NCI-H1105 treated with DMSO at 0.1 percent for 48 hours (cell line): ENCODE results near the gene MICALL2.

Experiments
- DNase-seq: peaks from one replicate; lab custom pipeline; 2025; lab: John Stamatoyannopoulos, UW

Gene MICALL2

DNA sequence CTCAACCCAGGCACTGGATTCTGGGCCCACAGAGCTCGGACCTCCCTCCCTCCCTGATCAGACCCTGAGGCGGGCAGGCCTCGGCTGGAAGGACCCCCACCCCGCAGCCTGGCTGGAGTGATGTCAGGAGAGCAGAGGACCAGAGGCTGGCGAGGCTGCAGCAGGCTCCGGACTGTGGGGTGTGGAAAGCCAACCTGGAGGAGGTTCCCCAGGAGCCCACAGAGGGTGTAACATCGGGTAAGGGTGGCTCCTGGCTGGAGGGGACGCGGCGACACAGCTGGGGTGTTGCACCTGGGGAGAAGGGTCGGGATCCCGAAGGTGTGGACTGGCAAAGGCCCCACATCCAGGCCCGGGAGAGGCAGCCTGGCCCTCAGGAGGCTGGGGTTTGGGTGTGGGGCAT lies 8.9 kb upstream of the MICALL2 start:
- no peak for DNase-seq

DNA sequence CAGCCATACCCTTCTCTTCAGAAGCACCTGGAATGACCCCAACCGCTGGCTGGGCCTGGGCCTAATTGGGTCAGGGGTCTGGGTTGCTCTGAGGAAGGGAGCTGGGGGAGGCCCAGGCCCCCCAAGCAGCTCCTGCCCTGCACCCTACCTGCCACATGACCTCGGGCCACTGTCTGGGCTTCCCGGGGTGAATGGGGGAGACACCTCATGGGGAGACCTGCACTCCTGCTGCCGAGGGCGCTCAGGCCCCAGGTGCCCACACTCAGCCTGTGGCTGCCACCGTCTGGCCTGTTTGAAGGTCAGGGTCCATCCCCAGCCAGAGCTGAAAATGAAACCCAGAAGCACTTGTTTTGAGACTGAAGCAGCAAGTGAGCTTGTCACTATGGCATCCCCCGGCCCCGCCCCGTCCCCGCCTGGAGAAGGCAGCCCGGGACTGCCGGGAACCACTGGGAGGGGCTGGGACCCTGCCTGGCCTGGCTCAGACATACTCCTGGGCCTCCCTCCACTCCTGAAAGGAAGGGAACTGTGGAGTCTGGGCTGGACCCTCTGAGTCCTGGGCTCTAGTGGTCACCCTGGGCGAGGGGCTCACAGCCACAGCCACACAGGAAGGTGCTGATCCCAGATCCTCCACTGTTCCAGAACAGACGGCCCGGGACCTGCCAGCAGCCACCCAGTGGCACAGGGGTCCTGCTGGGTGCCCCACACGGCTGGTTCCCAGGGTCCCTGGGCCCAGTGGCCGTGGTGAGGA lies 7.4 kb upstream of the MICALL2 start:
- no peak for DNase-seq

DNA sequence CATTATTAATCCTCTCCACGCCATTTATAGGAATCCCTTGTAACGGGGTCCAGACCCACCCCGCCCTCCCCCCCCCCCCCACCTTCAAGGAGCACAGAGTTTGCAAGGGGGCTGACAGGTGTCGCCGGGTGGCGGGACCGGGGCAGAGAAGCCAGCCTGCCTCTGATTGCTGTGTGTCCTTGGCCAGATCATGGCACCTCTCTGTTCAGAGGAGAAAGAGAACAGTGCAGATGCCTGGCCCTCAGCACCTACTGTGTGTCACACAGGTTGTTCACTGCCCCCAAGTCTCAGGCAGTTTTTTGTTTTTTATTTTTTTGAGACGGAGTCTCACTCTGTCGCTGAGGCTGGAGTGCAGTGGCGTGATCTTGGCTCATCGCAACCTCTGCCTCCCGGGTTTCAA lies 5.4 kb upstream of the MICALL2 start:
- DNase-seq: no peak

DNA sequence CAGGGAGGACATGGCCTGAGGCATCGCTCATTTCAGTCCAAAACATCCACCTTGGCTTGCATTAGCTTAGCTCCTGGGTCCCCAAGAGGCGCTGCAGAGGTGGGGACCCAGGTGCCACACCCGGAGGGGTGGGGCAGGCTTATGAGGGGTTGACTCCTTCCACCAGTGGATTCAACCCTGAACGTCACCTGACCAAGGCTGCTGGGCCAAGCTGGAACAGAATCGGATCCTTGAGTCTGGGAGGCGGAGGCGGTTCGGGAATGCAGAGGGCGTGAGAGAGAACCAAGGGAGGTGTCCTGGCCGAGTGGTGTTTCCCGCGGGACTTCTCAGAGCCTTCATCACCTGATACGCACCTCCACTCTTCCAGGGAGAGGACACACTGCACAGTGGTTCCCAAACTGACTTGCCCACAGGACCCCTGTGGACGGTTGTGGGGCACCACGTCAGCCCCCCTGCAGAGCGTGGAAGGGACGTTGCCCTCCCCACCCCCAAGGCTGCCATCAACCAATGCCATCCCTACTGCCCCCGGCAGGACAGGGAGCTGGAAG lies 4.5 kb upstream of the MICALL2 start:
- no peak for DNase-seq

DNA sequence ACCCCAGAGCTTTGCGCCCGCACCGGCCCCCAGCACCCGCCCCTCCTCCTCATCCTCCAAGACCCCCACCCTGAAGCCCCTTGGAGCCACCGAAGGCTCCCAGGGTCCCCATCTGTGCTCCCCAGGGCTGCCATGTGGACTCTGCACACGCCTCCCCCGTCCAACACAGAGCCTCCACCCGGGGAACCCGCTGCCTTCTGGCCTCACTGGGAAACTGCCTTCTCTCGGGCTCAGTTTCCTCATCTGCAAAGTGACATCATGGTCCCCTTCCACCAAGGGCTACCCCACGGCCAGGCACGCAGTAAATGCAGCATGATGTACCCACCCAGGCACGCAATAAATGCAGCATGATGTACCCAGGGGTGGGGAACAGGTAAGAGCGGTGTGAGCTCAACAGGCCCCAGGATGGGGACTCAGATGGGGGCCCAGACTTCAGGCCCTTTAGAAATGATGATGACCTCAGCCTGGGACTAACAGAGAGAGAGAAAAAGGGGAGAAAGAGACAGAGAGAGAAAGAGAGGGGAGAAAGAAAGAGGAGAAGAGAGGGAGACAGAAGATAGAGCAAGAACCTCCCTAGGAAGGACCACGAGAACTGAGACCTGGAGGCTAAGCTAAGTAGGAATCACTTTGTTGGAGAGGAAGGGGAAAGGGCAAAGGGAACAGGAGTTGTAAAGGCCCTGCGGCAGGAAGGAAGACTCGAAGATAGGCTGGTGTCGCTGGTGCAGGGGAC lies 2.5 kb upstream of the MICALL2 start:
- no peak for DNase-seq

DNA sequence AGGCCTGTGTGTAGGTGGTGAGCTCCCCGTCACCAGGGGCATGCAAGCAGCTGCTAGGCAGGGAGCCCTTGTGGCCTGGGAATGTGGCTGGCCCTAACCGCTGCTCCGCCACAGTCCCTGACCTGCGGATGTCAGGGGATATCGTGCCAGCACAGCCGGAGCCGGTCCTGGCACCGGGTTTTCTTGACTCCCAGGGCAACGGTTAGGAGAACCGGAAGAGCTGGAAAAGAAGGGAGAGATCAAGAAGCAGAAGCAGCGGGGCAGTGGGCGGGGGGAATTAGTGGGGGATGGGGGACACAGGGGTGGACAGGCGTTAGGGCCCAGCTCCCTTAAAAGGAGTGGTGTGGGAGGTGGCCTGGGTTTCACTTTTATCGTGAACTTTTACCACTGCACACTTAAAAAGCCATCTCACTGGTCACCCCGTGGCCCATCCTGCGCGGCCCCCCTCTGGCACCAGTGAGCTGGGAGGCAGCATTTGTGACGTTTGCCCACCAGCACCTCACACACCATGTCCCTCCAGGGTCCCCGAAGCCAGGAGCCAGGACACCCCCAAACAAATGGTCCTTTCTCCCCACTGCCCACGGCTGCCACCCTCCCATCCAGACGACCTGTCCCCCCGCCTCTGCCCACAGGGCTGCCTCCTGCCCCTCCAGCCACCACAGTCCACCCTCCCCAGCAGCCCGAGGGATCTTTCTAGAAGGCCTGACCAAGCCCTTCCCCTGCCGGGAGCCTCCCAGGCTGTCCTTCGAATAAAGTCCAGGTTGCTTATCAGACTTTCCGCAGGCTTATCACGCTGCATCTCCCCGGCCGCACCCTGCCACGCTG lies 1.8 kb upstream of the MICALL2 start:
- no peak for DNase-seq

DNA sequence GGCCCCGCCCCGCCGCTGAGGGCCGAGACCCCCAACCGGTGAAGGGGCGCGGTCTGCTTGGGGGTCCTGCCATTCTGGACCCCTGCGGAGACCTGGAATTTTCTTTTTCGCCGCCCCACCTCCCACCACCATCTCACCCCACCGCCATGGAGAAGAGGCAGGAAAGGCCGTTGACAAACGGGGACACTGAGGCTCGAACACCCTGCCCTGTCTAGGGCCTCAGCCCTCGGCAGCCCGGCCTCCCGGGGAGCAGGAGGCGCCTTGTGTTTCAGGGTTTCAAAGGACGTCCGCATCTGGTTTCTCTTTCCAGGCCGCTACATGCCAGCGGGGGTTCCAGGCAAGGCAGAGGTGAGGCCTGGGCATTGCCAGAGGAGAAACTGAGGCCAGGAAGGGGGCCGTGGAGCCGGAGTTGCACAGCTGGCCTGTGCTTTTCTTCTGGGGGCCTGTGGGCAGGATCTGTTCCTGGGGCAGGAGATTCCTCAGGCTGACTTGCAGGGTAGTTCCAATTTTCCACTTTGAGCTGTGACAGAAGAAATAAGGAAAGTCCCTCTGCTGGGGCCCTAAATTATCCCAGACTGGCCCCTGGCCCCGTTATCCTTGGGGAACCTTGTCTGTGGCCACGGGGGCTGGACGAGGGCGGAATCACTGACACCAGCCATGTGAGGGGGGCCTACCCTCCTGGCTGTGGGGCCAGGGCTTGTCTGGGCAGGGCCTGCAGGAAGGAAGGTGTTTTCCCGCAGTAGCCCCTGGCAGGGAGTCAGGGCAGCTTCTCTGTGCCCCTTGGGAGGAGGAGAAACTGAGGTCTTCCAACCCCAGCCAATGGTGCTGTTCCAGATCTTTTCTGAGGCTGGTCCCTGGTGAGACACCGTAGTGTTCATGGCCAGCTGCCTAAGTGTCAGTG lies 900 bp upstream of the MICALL2 start:
- no peak for DNase-seq

DNA sequence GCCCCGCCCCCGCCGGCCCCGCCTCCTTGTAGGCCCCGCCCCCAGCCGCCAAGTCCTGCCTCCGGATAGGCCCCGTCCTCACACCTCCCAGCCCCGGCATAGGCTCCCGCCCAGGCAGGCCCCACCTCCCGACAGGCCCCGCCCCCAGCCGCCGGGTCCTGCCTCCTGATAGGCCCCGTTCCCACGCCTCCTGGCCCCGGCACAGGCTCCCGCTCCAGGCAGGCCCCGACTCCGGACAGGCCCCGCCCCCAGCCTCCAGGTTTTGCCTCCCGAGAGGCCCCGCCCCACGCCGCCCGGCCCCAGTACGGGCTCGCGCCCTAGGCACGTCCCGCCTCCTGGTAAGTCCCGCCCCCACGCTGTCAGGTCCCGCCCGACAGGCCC lies 232 bp upstream of the MICALL2 start:
- DNase-seq: peak; percentile 98

DNA sequence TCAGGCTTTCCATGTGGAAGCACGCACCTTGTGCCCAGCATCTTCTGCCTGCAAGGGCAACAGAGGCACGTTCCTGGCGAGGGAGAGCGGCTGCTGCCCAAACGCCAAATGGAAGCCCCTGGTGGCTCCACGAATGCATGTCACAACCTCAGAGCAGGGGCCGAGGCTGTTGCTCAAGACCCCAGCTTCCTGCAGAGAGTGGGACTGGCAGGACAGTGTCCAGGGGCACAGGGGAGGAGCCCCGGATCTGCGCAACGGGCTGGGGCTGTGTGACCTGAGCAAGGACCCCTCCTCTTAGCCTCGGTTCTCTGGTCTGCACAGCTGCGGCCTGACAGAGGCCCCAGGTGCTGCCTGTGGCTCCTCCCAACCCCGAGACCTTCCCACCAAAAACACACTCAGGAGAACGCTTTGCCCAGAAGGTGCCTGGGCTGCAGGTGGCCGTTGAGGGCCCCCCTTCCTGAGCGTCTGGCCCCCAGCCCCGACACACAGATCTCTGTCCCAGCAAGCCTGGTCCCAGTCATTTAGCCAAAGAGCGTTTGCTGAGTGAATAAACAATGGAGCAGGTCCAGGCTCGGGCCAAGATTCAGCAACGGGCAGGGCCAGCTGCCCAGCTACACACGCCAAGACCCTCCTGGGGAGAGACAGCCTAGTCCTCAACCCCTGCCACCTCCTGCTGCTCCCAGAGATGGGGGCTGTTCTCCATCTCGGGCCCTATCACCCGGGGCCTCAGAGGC lies 1.2 kb downstream of the MICALL2 start:
- peak; percentile 13 for DNase-seq

DNA sequence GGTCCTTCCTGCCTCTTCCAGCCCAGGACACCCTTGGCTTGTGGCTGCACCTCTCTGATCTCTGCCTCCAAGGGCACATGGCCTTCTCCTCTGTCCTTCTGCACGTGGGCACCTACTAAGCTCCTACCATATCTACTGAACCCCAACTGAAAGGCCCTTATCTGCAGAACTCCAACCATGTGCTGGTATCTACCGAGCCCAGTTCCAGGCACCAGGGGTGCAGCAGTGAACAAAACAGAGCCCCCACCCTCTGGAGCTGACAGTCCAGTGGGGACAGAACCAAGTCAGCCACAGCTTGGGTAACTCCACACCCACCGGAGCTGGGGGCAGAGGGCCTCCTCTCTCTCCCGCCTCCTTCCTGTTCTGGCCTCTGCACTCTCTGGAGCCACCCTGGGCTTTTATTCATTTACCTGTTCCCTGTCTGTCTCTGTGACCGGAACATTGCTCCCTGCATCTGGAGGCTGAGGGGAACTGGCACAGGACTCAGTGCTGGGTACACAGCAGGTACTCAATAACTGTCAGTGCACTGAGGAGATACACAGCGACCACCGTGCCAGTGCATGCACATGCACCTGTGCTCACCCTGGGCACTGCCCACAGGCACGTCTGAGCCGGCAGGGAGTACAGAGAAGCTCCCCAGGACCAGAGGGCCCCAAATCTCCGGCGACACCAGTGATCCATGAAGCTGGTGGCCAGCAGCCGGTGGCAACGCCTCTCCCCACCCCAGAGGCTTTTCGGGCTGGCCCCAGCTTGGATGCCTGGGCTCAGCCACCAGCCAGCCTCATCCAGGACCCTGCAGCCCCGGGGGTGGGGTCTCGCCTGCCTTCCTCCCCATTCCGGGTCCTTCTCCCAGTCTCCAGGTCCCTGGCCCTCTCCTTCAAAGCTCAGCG lies 2.0 kb downstream of the MICALL2 start:
- DNase-seq: no peak

DNA sequence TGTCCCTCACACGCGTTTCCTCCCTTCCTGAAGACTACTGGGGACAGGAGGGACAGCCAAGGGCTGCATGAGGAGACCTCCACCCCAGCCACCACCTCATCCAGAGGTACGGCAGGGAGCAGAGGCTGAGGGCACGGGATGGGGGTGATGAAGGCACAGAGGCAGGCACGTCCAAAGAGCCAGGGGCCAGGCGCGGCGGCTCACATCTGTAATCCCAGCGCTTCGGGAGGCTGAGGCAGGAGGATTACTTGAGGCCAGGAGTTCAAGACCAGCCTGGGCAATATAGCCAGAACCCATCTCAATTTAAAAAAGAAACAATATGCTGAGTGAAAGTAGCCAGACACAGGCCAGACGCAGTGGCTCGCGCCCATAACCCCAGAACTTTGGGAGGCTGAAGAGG lies 3.3 kb downstream of the MICALL2 start:
- no peak for DNase-seq

DNA sequence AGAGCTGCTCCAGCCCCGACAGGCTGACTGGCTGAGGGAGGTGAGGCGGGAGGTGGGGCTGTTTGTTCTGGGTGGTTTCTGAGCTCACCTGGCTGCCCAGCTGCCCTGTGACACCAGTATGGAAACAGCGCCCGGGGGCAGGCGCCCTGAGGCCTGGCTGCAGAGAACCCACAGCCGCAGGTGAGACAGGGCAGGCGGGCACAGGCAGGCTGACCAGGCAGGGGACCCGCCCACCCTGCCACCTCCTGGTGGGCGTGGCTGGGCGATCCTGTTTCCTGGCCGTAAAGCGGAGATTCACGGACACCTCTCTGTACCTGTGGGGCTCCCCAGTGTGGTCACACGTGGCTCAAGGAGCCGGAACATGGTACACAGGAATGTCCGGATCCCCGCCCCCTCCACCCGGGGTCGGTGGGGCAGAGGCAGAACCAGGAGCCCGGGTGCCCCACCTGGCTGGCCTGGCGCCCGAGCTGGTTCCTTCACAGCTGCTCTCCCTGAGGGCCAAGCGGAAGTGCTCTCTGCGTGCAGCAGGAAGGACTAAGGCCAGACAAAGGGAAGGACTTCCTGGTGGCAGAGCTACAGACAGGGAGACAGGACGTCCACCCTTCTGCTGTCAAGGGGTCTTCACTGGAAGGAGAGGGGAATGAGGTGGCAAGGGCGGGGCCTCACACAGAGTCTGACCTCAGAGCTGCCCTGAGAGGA lies 3.9 kb downstream of the MICALL2 start:
- DNase-seq: no peak

DNA sequence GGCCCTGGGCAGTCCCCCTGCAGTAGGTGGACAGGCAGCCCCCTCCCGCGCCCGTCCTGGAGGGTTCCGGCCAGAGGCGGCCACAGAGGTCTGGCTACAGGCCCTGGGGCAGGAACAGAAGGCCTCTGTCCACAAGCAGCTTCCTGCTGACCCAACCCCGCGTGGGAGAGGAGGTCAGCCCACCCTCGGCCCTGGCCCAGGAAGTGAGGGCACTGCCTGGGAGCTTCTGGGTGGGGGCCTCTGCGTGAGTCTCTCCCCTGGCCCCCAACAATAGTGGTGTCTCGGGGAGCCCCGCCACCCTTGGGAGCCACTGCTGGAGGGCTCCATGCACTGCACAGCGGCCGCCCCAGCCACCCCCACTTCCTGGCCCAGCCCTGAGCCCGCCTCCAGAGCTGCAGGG lies 4.7 kb downstream of the MICALL2 start:
- DNase-seq: no peak

DNA sequence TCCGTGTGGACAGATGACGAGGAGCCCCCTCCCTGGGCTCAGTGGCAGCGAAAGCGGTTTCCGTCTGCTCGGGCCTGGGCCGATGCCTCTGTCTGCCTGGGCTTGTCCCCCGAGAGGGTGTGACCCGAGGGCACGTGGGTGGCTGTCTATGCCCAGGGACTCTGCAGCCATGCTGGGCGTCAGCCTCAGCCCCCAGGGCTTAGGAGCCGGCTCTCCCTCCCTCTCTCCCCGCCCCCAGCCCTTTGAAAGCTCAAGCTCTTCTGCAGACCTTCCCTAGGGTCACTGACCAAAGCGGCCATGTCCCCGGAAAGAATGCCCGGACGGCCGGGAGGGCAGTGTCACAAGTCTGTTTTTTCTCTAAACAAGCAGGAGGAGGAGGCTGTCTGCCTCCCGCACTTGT lies 7.1 kb downstream of the MICALL2 start:
- DNase-seq: no peak

DNA sequence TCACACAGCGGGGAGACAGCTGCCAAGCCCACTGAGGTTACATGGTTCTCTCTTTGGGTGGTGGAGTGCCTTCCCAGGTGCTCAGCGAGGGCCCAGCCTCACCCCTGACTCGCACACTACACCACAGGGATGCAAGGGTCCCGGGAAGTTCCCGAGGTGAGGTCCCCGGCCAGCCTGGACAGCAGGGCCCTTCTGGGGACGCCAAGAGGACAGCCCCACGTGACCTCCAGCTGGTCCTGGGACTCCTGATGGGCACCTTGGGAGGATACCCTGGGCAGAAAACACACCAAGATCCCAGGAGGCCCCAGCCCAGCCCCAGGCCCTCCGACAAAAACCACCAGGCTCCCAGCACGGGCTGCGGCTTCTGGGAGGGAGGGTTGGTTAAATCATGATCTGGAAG lies 8.3 kb downstream of the MICALL2 start:
- no peak for DNase-seq

DNA sequence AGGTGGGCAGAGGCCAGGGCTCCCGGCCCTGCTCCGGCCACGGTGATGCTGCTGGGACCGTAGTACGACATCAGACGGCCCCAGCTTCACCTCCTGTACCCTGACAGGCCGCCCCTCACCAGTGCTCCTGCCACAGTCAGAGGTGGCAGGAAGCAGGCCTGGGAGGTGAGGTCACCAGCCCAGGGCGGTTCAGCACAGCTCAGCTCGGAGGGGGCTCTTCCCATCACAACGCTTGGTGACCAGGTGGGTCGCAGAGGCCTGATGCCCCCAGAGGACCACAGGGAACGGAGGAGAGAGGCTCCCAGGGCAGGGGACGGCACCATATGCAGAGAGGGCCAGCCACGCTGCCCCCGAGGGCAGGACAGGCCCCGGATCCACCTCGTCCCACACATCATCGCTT lies 8.8 kb downstream of the MICALL2 start:
- DNase-seq: no peak

DNA sequence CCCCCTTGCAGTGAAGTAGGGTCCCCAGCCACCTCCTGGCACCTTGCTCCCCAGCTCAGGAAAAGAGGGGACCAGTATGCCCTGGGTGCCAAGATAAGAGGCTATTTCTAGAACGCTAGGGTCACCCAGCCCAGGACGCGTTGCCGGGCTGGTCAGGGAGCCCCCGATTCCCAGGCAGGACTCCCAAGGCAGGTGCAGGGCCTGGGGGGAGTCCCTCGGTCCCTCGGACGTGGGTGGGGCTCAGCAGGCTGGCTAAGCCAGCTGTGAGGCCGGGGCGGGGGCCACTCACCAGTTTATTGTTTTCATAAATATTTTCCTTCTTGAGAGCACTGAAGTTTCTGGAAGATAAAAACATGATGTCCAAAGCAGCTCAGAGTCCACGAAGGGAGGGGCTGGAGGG lies 9.3 kb downstream of the MICALL2 start:
- no peak for DNase-seq

DNA sequence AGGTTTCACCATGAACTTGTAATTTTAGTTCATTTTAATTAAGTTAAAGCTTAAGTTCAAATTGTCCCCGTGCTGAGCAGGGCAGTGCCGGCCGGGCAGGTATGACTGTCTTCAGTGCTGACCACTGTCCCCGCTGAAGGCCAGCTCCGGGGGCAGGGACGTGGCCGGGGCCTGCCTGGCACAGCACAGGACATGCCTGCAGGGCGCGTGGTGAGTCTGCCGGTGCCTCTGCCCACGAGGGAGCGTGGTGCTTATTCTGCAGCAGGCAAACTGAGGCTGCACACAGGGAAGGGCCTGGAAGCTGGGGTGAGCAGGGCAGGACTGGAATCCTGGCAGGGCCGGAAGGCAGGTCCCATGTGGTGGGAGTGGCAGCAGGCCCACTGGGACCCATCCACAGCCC lies 9.8 kb downstream of the MICALL2 start:
- DNase-seq: no peak

DNA sequence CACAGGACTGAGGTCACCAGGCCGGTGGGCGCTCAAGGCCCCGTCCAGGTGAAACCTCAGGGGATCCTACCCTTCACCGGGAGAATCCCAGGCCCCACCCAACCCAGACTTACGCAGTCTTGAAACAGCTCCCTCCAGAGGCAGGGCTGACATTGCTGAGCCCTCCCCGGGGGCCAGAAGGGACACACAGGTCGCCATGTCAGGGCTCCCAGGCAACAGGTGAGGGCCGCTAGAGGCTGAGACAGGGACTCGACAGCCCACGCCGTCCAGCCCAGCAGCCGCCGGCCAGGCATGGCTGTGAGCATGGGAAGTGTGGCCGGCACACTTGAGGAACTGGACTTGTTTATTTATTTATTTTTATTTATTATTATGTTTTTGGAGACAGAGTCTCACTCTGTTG lies 10.3 kb downstream of the MICALL2 start:
- DNase-seq: no peak
